Measurements from ENCODE around the gene TMEM135.
"Not testable (repeated sequence)": the region's sequence is repeated elsewhere in the genome, so short reads cannot be mapped to it uniquely, and the experiment has no call there.

The TMEM135 gene

DNA sequence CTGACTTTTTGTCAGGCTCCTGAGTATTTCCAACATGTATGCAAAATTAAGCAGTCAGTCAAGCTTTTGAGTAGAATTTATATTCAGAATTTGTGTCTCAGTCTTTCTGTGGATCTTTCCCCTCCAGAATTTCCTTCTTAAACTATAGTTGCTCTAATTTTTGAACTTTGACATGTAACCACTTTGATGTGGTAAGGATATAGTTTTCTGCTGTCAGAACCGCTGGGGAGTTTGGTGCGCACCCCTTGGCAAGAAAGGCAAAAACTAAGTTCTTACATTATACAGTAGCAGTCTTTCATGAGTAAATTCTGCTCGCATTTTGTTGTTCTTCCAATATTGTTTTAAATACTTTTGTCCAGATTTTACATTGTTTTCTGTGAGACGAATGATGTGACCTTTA, 105.9 kb downstream of the TMEM135 start:
- no peak for DNase-seq (ENCODE audit: low spot score)

DNA sequence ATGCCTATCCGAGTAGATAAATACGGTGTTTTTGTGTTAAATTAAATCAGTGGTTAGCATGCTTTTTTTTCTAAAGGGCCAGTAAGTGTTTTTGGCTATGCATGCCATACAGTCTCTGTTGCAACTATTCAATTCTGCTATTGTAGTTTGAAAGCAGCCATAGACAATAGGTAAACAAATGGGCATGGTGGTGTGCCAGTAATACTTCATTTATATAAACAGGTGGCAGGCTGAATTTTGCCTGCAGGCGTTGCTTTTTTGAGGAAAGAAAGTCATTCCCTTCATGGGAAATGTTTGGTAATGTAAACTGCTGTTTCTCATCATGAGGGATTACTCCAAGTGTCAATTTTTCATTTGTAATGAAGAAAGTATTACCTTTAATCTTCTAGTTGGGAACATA, 106.5 kb downstream of the TMEM135 start:
- no peak for DNase-seq (ENCODE audit: low spot score)

DNA sequence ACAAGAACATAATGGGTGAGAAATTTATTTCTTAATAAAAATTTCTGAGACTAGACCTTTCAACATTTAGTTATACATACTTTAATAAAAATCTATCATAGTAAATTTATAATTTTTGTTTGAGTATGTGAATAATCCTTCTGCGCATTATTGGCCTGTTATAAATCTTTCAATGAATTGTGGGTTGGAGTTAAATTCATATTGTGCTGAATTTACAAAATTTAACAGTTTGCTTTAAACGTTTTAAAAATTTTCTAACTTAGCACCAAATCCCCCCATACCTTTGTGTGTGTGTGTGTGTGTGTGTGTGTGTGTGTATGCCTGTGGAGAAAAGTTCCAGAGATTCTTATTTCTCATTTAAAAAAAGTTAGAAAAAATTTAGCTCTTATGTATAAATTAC, 111.0 kb downstream of the TMEM135 start:
- DNase-seq (ENCODE audit: low spot score) = no peak

DNA sequence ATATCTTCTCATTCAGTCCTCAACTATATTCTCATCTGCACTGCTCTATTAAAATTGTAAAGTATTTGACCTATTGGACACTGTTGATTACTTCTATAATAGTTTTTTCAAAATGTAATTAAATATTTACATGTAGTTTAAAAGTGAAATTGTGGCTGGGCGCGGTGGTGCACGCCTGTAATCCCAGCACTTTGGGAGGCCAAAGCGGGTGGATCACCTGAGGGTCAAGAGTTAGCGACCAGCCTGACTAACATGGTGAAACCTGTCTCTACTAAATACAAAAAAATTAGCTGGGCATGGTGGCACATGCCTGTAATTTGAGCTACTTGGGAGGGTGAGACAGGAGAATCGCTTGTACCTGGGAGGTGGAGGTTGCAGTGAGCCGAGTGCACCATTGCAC, 112.0 kb downstream of the TMEM135 start:
- DNase-seq (ENCODE audit: low spot score) = not testable (repeated sequence)

DNA sequence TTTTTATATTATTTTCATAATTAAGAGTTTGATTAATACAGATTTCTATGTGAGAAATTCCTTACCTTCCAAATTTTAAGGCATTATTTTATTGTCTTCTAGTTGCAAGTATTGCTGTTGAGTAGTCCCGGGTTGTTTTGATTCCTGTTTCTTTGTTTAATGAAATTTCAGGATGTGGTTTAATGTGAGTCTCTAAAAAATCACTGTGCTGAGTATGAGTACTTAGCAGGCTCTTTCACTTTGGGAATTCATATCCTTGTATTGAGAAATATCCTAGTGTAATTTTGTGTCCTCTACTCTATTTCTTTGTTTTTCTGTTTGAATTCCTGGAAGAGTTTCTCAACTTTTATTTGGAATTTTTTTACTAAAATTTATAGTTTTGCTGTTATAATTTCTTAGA, 113.2 kb downstream of the TMEM135 start:
- DNase-seq (ENCODE audit: low spot score) = no peak

DNA sequence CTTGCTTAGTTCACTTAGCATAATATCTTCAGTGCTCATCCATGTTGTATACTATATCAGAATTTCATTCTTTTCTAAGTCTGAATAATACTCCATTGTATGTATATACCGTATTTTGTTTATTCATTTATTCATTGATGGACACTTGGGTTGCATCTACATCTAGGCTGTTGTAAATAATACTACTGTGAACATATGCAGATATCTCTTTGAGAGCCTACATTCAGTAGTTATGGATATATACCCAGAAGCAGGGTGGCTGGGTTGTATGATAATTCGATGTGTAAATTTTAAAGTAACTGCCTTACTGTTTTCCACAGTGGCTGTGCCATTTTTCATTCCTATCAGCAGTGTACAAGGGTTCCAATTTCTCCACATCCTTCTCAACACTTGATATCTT, 116.5 kb downstream of the TMEM135 start:
- no peak for DNase-seq (ENCODE audit: low spot score)

DNA sequence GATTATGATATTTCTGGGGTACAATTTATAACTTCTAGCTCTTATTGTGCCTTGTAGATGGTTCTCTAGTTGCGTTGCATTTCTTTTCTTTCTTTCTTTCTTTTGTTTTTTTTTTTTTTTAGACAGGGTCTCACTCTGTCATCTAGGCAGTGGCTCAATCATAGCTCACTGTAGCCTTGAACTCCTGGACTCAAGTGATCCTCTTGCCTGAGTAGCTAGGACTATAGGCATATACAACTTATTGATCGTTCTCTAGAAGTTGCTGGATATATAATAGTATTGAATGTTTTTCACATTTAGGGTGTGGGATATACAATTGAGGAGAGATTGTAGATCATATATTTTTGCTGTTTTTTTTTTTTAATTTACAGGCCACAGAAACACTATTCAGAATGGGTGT, 119.2 kb downstream of the TMEM135 start:
- no peak for DNase-seq (ENCODE audit: low spot score)

DNA sequence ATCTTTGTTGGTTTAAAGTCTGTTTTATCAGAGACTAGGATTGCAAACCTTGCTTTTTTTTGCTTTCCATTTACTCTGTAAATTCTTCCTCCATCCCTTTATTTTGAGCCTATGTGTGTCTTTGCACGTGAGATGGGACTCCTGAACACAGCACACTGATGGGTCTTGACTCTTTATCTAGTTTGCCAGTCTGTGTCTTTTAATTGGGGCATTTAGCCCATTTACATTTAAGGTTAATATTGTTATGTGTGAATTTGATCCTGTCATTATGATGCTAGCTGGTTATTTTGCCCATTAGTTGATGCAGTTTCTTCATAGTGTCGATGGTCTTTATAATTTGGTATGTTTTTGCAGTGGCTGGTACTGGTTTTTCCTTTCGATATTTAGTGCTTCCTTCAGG, 131.3 kb downstream of the TMEM135 start:
- not testable (repeated sequence) for DNase-seq (ENCODE audit: low spot score)

DNA sequence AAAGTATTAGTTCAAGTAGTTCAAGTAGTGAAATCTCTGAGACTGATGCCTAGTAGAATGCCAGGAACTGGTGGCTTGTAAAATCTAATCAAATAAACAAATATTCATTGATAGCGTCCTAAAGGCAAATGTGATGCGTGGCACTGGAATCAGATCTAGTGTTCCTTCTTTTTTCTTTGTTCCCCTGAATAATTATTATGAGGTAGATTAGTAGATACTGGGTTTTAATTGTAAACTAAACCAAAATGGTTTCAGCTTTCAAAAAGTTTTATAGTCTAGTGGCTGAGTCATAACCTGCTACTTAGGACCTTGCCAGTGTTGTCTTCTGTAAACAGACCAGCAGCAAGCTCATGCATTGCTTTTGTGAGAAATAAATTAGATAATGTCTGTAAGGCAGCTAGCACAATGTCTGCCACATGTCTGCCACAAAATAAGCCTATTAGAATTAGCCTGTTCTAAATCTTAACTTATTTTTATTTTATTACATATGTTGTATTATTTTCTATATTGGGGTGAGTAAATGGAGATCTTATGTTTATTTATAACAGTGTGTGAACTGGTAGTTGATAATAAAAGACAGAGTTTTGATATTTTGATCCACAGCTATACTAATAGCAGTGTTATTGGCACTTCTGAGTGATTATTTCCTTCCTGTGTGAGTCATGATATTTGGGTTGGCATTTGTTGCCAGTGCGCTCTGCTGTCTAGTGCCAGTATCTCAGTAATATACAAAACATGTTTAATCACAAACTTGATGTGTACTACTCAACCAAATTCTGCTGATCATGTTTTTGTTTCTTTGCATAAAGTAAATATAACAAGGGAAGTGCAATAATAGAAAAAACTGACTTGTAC, 135.7 kb downstream of the TMEM135 start:
- no peak for DNase-seq (ENCODE audit: low spot score)

DNA sequence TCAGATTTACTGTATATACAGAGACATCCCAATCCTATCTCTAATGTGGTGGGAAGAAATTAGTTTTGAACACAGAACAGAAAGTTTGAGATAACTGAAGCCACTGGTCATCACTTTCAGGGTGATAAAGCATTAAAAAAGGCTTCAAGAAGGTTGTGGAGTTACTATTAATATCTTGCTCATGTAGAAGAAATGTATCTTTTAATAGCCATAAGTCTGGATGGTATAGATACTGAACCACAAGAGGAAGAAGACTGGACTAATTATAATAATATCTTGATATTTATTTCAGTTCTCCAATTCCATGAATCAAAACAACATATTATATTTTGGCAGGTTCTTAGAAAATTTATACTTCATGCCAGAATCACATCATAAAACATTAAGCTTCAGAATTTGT, 137.1 kb downstream of the TMEM135 start:
- DNase-seq (ENCODE audit: low spot score) = no peak

DNA sequence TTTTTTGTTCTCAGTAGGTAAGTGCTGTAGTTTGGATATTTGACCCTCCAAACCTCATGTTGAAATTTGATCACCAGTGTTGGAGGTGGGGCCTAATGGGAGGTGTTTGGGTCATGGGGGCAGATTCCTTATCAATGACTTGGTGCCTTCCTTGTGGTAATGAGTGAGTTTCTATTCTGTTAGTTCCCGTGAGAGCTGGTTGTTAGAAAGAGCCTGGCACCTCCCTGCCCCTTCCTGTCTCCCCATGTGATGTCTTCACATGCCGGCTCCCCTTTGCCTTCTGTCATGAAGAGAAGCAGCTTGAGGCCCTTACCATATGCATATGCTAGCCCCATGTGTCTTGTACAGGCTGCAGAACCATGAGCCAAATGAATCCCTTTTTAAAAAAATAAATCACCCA, 138.3 kb downstream of the TMEM135 start:
- DNase-seq (ENCODE audit: low spot score) = no peak

DNA sequence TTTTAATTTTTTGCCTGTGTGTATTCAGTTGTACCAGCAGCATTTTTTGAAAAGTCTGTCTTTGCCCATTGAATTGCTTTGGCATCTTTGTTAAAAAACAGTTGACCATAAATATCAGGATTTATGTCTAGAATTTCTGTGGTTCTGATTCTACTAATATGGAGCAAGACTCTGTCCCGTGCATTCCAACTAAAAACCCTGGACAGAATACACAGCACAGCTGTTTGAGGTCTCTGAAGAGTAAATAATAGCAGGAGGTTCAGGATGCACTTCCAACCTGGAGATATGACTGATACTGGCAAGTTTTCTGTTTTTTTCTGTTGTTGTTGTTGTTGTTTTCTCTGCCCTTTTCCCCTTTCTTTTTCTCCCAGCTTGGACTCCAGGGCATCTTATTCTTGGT, 141.9 kb downstream of the TMEM135 start:
- no peak for DNase-seq (ENCODE audit: low spot score)

DNA sequence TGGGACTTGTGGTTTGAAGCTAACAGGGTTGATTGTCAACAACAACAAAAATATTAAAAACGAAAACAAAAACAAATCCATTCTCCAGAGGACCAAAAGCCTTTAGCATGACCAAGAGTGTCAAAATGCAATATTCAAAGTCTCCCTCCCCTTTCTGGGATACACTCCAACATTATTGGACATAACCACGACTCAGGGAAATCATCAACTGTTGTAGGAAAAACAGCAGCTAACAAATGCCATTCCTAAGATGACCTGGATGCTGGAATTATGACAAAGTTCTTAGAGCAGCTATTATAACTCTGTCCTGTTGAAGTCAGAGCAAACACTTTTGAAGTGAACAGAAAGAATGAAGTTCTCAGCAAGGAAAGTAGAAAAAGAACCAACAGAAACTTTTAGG, 143.0 kb downstream of the TMEM135 start:
- no peak for DNase-seq (ENCODE audit: low spot score)

DNA sequence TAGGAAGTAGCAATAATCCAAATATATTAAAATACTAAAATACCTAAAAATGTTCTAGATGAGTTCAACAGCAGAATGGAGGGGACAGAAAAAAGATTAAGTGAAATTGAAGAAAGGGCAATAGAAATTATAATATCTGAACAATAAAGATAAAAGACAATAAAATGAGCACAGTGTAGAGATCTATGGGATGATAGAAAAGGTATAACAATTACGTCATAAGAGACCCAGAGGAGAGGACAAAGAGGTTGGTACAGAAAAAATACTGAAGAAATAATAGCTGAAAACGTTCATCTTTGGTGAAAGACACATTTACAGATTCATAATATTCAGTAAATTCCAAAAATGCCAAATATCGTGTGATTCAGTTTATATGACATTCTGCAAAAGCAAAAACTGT, 143.4 kb downstream of the TMEM135 start:
- no peak for DNase-seq (ENCODE audit: low spot score)

DNA sequence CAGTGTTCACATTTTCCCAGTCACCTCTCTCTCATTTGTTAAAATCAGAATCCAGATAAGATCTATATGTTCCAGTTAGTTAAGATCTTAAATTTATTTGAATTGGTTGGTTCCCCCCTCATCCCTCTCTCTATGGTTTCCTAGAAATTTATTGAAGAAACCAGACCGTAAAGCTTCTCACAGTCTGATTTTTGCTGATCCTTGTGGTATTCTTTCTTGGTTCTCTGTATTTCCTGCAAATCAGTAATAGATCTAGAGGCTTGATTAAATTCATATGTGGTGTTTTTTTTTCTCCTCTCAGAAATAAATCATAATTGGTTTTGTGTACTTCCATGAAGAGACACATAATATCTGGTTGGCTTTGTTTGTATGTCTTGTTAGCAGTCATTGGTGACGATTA, 147.5 kb downstream of the TMEM135 start:
- no peak for DNase-seq (ENCODE audit: low spot score)

DNA sequence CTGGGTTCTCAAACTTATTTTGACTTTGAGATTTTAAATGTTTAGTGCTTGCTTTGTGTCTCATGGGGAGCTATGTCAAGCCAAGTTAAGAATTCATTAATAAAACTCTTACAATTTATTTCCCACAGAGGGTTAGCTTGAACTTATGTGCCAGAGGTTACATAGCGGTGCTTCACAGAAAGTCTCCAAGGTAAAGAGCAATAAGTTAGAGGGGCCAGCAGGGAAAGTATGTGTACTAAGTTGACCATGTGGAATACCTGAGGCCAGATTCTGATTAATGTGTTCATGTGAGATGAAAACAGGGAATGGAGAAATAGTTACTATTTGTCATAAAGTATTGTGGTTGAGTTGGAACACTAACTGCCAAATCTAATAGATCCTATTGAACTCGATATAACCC, 149.3 kb downstream of the TMEM135 start:
- DNase-seq (ENCODE audit: low spot score) = no peak

DNA sequence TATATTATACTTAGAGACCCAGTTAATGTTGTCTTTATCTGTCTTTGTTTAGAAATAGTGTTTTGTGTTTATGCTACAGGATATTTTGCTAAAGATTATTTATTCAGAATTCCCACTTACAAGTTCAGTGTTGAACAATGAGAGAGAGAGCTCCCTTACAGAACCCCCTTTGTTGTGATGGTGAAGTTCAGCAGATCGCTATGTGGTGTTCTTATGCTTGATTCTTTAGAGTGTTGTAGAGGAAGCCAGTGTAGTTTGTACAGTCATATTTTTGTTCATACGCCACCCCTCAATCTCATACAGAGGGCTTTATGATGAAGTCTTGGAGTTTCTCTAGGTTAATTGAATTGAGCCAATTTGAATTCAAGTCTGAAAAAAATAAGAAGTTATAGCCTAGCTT, 150.2 kb downstream of the TMEM135 start:
- no peak for DNase-seq (ENCODE audit: low spot score)

DNA sequence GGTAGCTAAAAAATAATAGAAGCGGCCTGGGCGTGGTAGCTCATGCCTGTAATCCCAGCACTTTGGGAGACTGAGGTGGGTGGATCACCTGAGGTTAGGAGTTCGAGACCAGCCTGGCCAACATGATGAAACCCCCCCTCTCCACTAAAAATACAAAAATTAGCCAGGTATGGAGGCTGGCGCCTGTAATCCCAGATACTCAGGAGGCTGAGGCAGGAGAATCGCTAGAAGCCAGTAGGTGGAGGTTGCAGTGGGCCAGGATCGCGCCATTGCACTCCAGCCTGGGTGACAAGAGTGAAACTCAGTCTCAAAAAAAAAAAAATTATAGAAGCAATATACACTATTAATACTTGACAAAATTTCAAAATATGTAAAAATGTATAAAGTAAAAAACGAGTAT, 150.7 kb downstream of the TMEM135 start:
- not testable (repeated sequence) for DNase-seq (ENCODE audit: low spot score)

DNA sequence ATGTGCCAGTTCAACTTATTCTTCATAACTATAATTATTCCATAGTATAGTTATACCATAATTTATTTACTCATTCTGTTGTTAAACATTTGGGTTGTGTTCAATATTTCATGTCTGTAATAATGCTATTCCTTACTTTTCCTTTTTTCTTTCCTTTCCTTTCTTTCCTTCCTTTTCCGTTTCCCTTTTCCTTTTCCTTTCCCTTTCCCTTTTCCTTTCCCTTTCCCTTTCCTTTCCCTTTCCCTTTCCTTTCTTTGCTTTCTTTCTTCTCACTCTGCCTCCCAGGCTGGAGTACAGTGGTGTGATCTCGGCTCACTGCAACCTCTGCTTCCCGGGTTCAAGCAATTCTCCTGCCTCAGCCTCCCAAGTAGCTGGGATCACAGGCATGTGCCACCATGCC, 151.2 kb downstream of the TMEM135 start:
- DNase-seq (ENCODE audit: low spot score) = not testable (repeated sequence)

DNA sequence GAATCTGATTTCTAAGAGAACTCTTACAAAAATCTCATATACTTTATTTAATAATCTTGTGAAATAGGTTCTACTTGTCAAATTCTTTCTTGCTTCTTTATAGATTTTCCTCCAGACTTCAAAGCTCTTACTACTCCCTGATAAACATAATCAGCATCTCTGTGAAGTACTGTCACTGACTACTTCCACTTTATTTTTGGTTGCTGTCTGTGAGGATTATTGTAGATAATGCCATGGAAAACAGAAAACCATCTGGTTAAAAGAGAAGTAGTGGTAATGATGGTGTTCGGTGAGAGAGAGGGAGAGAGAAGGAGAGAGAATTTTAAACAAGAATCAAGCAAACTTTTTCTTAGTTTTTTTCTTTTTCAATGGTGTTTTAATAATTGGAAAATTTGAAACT, 152.3 kb downstream of the TMEM135 start:
- DNase-seq (ENCODE audit: low spot score) = no peak

DNA sequence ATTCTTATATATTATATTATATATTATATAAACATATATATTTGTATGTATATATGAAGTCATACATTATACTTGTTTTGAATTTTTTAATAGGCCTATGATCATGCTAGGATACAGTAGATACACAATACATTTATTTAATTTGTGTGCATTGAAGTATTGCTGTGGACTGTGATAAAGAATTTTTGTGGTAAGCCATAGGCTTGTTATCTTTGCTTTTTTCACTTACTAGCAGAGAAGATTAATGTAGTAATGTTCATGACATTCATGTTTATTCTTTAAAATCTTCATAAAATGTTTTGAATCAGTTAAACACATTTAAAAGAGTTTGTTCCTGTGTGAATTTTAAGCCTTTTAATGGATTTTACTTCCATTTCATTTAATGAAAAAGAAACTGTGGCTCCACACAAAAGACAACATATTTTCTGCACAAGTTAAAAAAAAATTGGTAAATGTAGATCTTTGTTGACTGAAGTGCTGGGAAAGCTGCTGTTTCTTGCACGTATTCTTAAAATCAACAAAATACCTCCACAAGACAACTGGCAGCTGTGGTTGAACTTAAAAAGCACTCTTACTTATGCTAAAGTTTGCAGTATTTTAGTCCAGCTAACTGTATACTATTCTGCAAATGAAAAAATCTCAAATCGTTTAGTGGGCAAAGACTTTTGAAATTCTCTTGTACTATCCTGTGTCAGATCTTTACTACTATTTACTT, 156.2 kb downstream of the TMEM135 start:
- no peak for DNase-seq (ENCODE audit: low spot score)

DNA sequence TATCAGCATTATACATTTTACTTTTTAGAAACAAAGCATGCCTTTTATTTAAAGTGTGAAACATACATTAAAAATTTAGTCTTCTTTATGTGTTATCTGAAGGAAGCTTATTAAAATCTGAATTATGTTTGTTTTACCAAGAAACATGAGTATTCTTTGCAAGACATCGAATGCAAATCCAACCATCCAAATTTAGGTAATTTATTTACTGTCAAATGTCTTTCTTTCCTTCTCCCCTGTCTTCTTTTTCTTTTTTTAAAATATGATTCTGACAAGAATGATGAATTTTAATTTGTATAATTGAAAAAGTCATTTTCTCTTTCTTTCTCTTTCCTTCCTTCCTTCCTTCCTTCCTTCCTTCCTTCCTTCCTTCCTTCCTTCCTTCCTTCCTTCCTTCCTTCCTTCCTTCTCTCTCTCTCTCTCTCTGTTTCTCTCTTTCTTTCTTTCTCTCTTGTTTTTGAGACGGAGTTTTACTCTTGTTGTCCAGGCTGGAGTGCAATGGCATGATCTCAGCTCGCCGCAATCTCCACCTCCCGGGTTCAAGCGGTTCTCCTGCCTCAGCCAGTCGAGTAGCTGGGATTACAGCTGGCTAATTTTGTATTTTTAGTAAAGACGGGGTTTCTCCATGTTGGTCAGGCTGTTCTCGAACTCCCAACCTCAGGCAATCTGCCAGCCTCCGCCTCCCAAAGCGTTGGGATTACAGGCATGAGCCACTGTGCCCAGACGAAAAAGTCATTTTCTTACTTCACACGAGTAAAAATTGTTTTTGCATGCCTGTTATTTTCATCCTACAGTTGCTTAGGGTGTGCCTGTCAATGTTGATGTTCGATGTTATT, 157.5 kb downstream of the TMEM135 start:
- no peak for DNase-seq (ENCODE audit: low spot score)
